NT2/D1 (cell line): ENCODE results near the gene OTUB1.

Experiments used
- SUZ12 ChIP-seq: IDR thresholded peaks from 2 replicates; pipeline ENCODE4 v1.6.1; 2011; ENCODE audit not compliant: insufficient read length, insufficient read depth; ENCODE audit errors: extremely low read depth
- YY1 ChIP-seq: IDR thresholded peaks from 2 replicates; pipeline ENCODE4 v1.6.1; 2011; ENCODE audit not compliant: insufficient read length, insufficient read depth
- ZNF274 ChIP-seq: IDR thresholded peaks from 2 replicates; pipeline ENCODE4 v1.6.1; 2011; ENCODE audit warnings: mild to moderate bottlenecking, low read depth, low read length

DNA sequence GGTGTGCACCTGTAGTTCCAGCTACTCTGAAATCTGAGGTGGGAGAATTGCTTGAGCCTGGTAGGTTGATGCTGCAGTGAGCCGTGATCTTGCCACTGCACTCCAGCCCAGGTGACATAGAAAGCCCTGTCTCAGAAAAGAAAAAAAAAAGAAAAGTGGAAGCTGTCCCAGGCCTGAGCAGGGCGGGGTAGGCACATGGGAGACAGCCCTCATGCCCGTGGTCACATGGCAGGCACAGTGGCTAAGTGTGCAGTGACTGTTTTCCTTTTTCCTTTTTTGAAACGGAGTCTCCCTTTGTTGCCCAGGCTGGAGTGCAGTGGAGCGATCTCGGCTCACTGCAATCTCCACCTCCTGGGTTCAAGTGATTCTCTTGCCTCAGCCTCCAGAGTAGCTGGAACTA lies 7.8 kb downstream of the OTUB1 start:
- no peak for TF ChIP-seq YY1
- no peak for TF ChIP-seq ZNF274
- TF ChIP-seq SUZ12: no peak
